HepG2 (cell line): ENCODE data around the gene ATF1.

ENCODE experiments used
- CTCF ChIP-seq: sonication (generic); formaldehyde crosslinking; IDR thresholded peaks from 2 replicates; pipeline ENCODE4 v1.5.0; 2020; ENCODE audit warnings: mild to moderate bottlenecking, missing genetic modification reagents, moderate library complexity
- MEIS1 ChIP-seq: sonication (generic); formaldehyde crosslinking; IDR thresholded peaks from 2 replicates; pipeline ENCODE4 v1.9.0; 2021; ENCODE audit warnings: mild to moderate bottlenecking, missing genetic modification reagents, moderate library complexity, borderline replicate concordance
- SIN3A ChIP-seq: IDR thresholded peaks from 2 replicates; pipeline ENCODE4 v1.6.1; 2011; ENCODE audit warnings: low read depth, mild to moderate bottlenecking, control low read depth, low read length, borderline replicate concordance
- ZBTB33 ChIP-seq: sonication (generic); formaldehyde crosslinking; IDR thresholded peaks from 2 replicates; pipeline ENCODE4 v1.4.0; 2020; ENCODE audit warnings: missing genetic modification reagents
- ZNF207 ChIP-seq: fragments of 450-650 bp; IDR thresholded peaks from 2 replicates; pipeline ENCODE4 v1.6.1; 2016; ENCODE audit warnings: antibody characterized with exemption, borderline replicate concordance
- ZNF256 ChIP-seq: sonication (generic); formaldehyde crosslinking; conservative IDR thresholded peaks from 2 replicates; pipeline ENCODE4 v1.4.0; 2020; ENCODE audit warnings: missing genetic modification reagents
- ZNF850 ChIP-seq: sonication (generic); formaldehyde crosslinking; conservative IDR thresholded peaks from 2 replicates; pipeline ENCODE4 v1.9.0; 2021; ENCODE audit warnings: mild to moderate bottlenecking, missing genetic modification reagents
- TF ChIP-seq, protein P1 (sequence below): sonication (generic); formaldehyde crosslinking; IDR thresholded peaks from 2 replicates; pipeline ENCODE4 v1.8.0; 2022; ENCODE audit warnings: mild to moderate bottlenecking, missing genetic modification reagents

DNA sequence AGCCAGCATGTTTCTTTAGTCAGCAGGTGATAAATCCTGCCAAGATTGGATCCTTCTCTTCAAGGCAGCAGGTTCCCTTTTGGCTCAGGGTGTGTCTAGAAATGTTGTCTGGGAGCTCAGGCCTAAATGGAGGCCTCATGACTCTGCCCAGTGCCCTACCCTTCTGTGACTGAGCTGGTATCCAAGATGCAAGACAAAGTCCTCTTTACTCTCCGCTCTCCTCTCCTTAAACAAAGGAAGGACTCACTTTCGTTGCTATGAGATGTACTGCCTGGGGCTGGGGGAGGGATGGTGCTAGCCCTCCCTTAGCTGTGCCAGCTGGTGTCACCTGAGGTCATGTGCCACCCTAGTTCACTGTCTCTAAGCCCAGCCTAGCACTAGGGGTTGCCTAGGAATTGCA, 65.0 kb downstream of the ATF1 start:
- no peak for TF ChIP-seq ZBTB33 (CRISPR knock-in tag)
- no peak for TF ChIP-seq SIN3A
- no peak for TF ChIP-seq ZNF207
- TF ChIP-seq, protein P1, sequence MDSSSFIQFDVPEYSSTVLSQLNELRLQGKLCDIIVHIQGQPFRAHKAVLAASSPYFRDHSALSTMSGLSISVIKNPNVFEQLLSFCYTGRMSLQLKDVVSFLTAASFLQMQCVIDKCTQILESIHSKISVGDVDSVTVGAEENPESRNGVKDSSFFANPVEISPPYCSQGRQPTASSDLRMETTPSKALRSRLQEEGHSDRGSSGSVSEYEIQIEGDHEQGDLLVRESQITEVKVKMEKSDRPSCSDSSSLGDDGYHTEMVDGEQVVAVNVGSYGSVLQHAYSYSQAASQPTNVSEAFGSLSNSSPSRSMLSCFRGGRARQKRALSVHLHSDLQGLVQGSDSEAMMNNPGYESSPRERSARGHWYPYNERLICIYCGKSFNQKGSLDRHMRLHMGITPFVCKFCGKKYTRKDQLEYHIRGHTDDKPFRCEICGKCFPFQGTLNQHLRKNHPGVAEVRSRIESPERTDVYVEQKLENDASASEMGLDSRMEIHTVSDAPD (CRISPR knock-in tag): no peak
- no peak for TF ChIP-seq ZNF256 (CRISPR knock-in tag)
- TF ChIP-seq MEIS1 (CRISPR knock-in tag): no peak
- TF ChIP-seq CTCF: no peak
- TF ChIP-seq ZNF850 (CRISPR knock-in tag): no peak
